NB4 (cell line): ENCODE measurements around the gene ARID1B.

ENCODE experiments used
- POLR2A ChIP-seq: IDR thresholded peaks from 2 replicates; pipeline ENCODE4 v1.6.1; 2011; ENCODE audit warnings: mild to moderate bottlenecking; ENCODE audit not compliant: insufficient read length; ENCODE audit errors: extremely low read depth
- TF ChIP-seq, protein P1 (sequence below): IDR thresholded peaks from one replicate; pipeline ENCODE4 v1.5.1; 2012; ENCODE audit warnings: low read depth, low read length

DNA sequence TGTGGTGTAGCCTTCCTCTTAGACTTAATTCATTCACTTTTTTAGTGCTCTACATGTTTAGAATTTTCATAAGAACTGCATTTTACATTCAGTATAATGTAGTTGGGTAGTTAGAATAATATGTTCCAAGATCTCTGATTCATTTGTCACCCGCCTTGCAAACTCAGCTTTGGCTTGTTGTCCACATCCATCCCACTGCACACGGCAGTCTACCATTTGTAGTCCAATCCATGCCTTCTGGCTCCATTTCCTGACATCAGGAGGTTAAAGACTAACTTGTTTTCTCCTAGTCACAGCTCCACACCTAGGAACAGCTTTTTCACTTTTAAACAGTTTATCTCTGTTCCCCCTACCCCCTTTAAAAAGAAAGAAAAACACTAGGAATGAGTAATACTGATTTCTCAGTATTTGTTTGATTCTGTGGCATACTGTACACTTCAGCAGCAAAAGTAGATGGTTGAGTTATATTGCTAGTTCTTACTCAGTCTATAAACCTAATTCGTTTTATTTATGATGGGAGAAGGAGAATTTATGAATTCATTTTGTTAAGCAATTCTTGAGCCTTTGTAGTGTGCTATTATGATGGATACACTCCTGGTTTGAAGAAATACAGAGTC lies 180.9 kb downstream of the ARID1B start:
- TF ChIP-seq, protein P1, sequence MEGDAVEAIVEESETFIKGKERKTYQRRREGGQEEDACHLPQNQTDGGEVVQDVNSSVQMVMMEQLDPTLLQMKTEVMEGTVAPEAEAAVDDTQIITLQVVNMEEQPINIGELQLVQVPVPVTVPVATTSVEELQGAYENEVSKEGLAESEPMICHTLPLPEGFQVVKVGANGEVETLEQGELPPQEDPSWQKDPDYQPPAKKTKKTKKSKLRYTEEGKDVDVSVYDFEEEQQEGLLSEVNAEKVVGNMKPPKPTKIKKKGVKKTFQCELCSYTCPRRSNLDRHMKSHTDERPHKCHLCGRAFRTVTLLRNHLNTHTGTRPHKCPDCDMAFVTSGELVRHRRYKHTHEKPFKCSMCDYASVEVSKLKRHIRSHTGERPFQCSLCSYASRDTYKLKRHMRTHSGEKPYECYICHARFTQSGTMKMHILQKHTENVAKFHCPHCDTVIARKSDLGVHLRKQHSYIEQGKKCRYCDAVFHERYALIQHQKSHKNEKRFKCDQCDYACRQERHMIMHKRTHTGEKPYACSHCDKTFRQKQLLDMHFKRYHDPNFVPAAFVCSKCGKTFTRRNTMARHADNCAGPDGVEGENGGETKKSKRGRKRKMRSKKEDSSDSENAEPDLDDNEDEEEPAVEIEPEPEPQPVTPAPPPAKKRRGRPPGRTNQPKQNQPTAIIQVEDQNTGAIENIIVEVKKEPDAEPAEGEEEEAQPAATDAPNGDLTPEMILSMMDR: no peak
- TF ChIP-seq POLR2A: no peak
